Panc1 (cell line): ENCODE results near the gene ADTRP.

Experiments
- POLR2AphosphoS5 ChIP-seq: IDR thresholded peaks from 2 replicates; pipeline ENCODE4 v1.6.1; 2012; ENCODE audit warnings: mild to moderate bottlenecking, low read depth, low read length, moderate library complexity
- REST ChIP-seq, 2 experiments: IDR thresholded peaks; 2 replicates each; pipeline ENCODE4 v1.6.1; 2011 to 2012; ENCODE audit warnings: low read depth in 2 of 2, control low read depth in 1 of 2, low read length in 1 of 2, mild to moderate bottlenecking in 1 of 2, moderate library complexity in 1 of 2; ENCODE audit not compliant: insufficient read depth in 1 of 2
- SIN3A ChIP-seq: IDR thresholded peaks from 2 replicates; pipeline ENCODE4 v1.6.1; 2012; ENCODE audit warnings: low read depth, mild to moderate bottlenecking, low read length, moderate library complexity, borderline replicate concordance; ENCODE audit not compliant: insufficient read depth
- TCF7L2 ChIP-seq: IDR thresholded peaks from 2 replicates; pipeline ENCODE4 v1.6.1; 2011; ENCODE audit warnings: mild to moderate bottlenecking, low read depth, low read length, inconsistent platforms
- TF ChIP-seq, protein P1 (sequence below): fragments of 450-650 bp; IDR thresholded peaks from 2 replicates; pipeline ENCODE4 v1.5.1; 2017; ENCODE audit warnings: mild to moderate bottlenecking

DNA sequence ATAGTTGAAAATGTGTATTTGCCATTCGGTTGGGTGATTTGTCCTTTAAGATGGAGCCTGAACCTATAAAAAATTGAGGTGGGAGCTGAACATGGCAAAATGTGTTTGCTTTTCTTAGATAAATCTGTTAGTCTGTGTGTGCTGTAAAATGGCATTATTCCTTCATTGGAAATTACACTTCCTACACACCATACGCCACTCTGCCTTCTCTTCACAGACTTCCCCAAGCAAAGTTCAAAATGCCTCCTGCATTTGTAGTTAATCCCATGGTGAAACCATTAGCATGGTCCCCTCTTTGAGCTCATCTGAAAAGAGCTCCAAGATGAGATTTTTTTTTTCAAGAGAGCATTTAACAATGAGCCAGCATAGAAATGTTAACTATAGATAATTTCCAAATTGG, 567 bp downstream of the ADTRP start:
- TF ChIP-seq, protein P1, sequence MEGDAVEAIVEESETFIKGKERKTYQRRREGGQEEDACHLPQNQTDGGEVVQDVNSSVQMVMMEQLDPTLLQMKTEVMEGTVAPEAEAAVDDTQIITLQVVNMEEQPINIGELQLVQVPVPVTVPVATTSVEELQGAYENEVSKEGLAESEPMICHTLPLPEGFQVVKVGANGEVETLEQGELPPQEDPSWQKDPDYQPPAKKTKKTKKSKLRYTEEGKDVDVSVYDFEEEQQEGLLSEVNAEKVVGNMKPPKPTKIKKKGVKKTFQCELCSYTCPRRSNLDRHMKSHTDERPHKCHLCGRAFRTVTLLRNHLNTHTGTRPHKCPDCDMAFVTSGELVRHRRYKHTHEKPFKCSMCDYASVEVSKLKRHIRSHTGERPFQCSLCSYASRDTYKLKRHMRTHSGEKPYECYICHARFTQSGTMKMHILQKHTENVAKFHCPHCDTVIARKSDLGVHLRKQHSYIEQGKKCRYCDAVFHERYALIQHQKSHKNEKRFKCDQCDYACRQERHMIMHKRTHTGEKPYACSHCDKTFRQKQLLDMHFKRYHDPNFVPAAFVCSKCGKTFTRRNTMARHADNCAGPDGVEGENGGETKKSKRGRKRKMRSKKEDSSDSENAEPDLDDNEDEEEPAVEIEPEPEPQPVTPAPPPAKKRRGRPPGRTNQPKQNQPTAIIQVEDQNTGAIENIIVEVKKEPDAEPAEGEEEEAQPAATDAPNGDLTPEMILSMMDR, result no peak
- TF ChIP-seq TCF7L2 (no peak), POLR2AphosphoS5 (no peak), REST (IDR thresholded peaks at IDR 0.05; ENCODE audit: insufficient read depth in 1 of 2, low read depth in 2 of 2, low read length in 1 of 2) (no peak), SIN3A (no peak)
